Lower lobe of right lung (tissue), 2 donors: ENCODE measurements around the gene DFFA. TPM values are rescaled to one million over a fixed set of nuclear protein-coding genes. Genes with fewer than 3 reads are reported as not detected.
A peak's percentile ranks its signal among the peaks of the same experiment; 100 is the strongest.
"Not testable (repeated sequence)": the region's sequence is repeated elsewhere in the genome, so short reads cannot be mapped to it uniquely, and the experiment has no call there.

ENCODE experiments used
- ATAC-seq, 2 donors: fragments of 200-7000 bp; cut with Tn5 transposase; one replicate each; pipeline ENCODE4 v1.9.1; 2020 to 2022; ENCODE audit warnings: mild to moderate bottlenecking in 2 of 2, moderate library complexity in 2 of 2
- DNase-seq: peaks from one replicate; pipeline ENCODE4 v3.0.0-alpha.2; 2020
- H3K27ac ChIP-seq: fragments of 200-600 bp; one replicate; pipeline ENCODE4 v1.8.0; 2022
- H3K27me3 ChIP-seq: fragments of 200-600 bp; one replicate; pipeline ENCODE4 v1.8.0; 2022; ENCODE audit warnings: low read depth
- H3K36me3 ChIP-seq: fragments of 200-600 bp; one replicate; pipeline ENCODE4 v1.8.0; 2022; ENCODE audit warnings: mild to moderate bottlenecking
- H3K4me1 ChIP-seq: fragments of 200-600 bp; one replicate; pipeline ENCODE4 v1.8.0; 2022
- H3K4me3 ChIP-seq: fragments of 200-600 bp; one replicate; pipeline ENCODE4 v1.8.0; 2022; ENCODE audit warnings: mild to moderate bottlenecking
- H3K9me3 ChIP-seq: fragments of 200-600 bp; one replicate; pipeline ENCODE4 v1.8.0; 2022
- intact Hi-C: fragments of 100-400 bp; cut with DNase I; formaldehyde crosslinking; loops from one replicate; pipeline ENCODE4 v1.11.0; 2022
- total RNA-seq: library from RNA; stranded (reverse); fragmentation: NEBNext Ultra II Directional; extraction: Animal tissue kit (Norgen Biotek cat#: 25700); gene quantifications from one replicate; pipeline ENCODE4 v1.2.1, GENCODE V29; 2021
- TF ChIP-seq, protein P1 (sequence below): fragments of 200-600 bp; IDR thresholded peaks from one replicate; pipeline ENCODE4 v1.8.0; 2022; ENCODE audit warnings: antibody characterized with exemption, mild to moderate bottlenecking
- donor health status: DM: no; HTN: yes; CAD: no; lungs with severe emphysema.

The DFFA gene
- total RNA-seq, 1 donor from 2014 or later = 37.0 TPM

DNA sequence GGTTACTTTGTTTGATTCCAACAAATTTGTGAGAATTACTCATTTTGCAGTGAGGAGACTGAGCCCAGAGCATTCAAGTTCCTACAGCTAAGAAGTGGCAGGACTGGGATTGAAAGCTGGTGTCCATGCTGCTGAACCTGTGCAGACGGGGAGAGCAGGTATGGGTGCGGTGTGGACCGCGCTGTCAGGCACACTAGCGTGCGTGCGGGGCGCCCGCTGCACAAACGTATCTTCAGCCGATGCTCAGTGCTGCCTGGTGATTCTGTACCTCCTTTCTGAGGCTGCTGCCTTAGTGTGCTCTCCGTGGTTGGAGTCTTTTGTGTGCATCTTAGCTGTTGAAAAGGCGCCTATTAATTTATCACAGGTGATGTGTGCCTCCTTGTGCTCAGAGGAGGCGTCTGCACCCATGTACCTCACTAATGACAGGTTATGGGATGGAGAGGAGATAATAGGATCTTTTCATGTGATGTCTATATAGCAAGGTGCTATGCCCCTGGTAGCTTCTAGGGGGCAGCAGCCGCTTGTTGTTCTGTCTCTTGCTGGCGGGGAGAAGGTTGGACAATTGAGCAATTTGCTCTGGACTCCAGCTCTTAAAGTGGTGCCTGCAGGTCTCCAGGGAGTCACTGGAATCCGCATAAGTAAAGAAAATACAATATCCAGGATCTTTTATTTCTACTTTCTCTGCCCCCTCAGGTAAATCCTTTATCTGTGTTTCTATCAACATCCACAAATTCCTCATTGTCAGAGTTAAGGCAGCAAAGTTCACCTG lies 35.0 kb upstream of the DFFA start:
- TF ChIP-seq, protein P1, sequence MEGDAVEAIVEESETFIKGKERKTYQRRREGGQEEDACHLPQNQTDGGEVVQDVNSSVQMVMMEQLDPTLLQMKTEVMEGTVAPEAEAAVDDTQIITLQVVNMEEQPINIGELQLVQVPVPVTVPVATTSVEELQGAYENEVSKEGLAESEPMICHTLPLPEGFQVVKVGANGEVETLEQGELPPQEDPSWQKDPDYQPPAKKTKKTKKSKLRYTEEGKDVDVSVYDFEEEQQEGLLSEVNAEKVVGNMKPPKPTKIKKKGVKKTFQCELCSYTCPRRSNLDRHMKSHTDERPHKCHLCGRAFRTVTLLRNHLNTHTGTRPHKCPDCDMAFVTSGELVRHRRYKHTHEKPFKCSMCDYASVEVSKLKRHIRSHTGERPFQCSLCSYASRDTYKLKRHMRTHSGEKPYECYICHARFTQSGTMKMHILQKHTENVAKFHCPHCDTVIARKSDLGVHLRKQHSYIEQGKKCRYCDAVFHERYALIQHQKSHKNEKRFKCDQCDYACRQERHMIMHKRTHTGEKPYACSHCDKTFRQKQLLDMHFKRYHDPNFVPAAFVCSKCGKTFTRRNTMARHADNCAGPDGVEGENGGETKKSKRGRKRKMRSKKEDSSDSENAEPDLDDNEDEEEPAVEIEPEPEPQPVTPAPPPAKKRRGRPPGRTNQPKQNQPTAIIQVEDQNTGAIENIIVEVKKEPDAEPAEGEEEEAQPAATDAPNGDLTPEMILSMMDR = peak; percentile 77
- no peak overlapping the region for H3K4me3 ChIP-seq
- DNase-seq (peak; percentile 60), ATAC-seq (peak; percentile 85 to 88)
- no peaks in the 10 kb centered on the region for H3K9me3 ChIP-seq
- intact Hi-C loops = no loop called here
- H3K27me3 ChIP-seq = no peaks in the 10 kb centered on the region
- peaks cover 40% of the 10 kb centered on the region for H3K4me1 ChIP-seq
- no peak overlapping the region for H3K27ac ChIP-seq
- no peaks in the 10 kb centered on the region for H3K36me3 ChIP-seq

DNA sequence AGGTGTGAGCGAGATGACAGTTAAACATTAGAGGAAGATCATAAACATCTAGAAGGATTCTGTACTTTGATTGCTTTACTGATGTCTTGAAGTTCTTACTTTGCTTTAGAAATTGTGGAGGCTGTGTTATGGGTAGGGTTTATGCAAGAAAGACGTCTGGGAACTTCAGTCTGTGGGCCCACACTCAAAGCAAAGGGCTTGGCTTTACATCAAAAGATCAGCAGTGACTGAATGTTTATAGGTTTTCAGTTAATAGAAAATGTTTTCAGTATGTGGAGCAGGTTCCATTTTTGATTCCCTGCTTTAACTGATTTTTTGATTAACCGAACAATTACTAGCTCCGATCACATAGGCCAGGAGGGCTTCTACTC lies 34.3 kb upstream of the DFFA start:
- Histone ChIP-seq H3K4me1 (peaks cover 34% of the 10 kb centered on the region), H3K9me3 (no peaks in the 10 kb centered on the region), H3K4me3 (no peak overlapping the region), H3K27me3 (no peaks in the 10 kb centered on the region), H3K27ac (no peak overlapping the region), H3K36me3 (no peaks in the 10 kb centered on the region)
- intact Hi-C loops = no loop called here
- ATAC-seq (no peak), DNase-seq (no peak)
- TF ChIP-seq, protein P1 = no peak

DNA sequence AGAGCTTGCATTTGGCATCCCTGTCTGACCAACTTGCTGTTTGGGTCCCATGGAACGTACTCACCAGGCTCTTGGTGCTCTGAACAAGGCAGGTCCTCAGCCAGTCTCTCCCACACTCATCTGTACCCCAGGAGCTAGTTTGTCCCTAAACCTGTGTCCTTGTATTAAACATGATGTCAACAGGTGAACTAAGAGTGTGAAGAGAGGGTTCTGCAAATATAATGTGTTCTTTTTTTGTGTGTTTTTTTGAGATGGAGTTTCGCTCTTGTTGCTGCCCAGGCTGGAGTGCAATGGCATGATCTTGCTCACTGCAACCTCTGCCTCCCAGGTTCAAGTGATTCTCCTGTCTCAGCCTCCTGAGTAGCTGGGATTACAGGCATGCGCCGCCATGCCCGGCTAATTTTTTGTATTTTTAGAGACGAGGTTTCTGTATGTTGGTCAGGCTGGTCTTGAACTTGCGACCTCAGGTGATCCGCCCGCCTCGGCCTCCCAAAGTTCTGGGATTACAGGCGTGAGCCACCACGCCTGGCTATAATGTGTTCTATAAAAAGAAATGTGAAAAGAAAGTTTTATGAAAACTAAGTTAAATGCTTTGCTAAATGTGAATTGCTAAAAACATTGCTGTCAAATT lies 33.8 kb upstream of the DFFA start:
- intact Hi-C loops, H3K9me3 ChIP-seq, DNase-seq, ATAC-seq, H3K27ac ChIP-seq, H3K4me3 ChIP-seq, H3K36me3 ChIP-seq, H3K27me3 ChIP-seq: not testable (repeated sequence)
- H3K4me1 ChIP-seq = peaks cover 29% of the 10 kb centered on the region

DNA sequence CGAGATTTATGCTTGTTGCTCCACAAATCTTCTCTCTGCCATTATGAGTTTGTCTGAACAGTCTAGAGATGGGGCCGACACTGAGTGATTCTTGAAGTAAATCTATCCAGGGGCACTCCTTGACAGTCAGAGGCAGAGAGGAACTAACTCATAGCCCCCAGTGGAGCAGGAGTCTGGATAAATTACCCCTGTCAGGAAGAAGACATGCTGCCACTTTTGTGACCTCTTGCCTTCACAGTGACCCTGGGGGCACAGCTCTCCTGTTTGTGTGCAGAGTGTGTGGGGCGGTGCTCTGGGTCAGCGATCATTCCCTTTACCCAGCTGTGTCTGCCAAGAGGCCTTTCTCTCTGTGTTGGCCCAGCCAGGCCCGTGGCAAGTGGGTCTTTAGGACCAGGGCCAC lies 31.9 kb upstream of the DFFA start:
- no peak for ATAC-seq
- DNase-seq = no peak
- intact Hi-C loops = no loop called here

DNA sequence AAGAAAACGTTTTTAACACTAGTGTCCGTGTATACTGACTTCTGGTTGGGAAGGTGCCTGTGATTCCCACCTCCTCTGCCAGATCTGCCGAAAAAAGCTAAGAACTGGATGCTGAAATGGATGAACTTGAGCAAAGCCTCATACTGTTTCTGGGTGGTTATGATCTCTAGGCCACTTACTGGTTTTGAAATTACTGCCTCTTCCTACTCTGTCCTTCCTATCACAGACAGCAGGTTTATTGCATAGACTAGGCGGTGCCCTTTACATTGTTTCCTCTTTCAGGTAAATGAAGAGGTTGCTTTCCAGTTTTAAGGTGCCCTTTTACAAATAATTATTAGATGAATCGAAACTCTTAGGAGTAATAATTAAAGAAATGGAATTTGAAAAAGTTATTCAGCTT lies 29.9 kb upstream of the DFFA start:
- intact Hi-C loops = no loop called here
- Histone ChIP-seq H3K36me3 (no peaks in the 10 kb centered on the region), H3K9me3 (no peaks in the 10 kb centered on the region), H3K4me1 (peaks cover under 1% of the 10 kb centered on the region), H3K27ac (no peak overlapping the region), H3K4me3 (no peak overlapping the region), H3K27me3 (no peaks in the 10 kb centered on the region)
- TF ChIP-seq, protein P1 = no peak
- ATAC-seq = no peak
- no peak for DNase-seq

More for the DNA sequence above, 31.9 kb upstream of the DFFA start:
- Histone ChIP-seq H3K36me3 (no peaks in the 10 kb centered on the region), H3K27ac (no peak overlapping the region), H3K4me1 (peaks cover 14% of the 10 kb centered on the region), H3K27me3 (no peaks in the 10 kb centered on the region), H3K9me3 (no peaks in the 10 kb centered on the region), H3K4me3 (no peak overlapping the region)
- TF ChIP-seq, protein P1 = no peak

DNA sequence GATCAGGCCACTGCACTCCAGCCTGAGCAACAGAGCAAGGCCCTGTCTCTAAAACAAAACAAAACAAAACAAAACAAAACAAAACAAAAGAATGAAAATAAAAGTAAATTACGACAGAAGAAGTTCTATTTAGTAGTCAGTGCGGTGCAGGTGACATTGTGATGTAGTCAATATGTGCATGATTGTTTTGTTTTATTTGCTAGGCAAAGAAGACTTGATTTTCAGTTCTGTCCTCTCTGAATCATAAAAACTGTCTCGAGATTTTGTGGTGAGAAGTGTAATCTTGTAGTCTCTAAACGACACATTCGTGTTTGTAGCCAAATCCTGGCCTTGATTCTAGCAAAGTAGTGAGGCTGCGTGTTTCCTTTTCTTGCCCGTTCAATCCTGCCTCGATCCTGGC lies 25.9 kb upstream of the DFFA start:
- Histone ChIP-seq H3K27ac (no peak overlapping the region), H3K27me3 (no peaks in the 10 kb centered on the region), H3K4me1 (peaks cover 15% of the 10 kb centered on the region), H3K36me3 (peaks cover 14% of the 10 kb centered on the region), H3K4me3 (no peak overlapping the region), H3K9me3 (no peaks in the 10 kb centered on the region)
- intact Hi-C loops = no loop called here
- ATAC-seq (no peak), DNase-seq (no peak)
- TF ChIP-seq, protein P1 = no peak
